HG02840 (cell line): ENCODE measurements around the gene SLC25A39.
"Not testable (repeated sequence)": the region's sequence is repeated elsewhere in the genome, so short reads cannot be mapped to it uniquely, and the experiment has no call there.

ENCODE experiments used
- ATAC-seq: cut with Tn5 transposase; IDR thresholded peaks from one replicate; pipeline ENCODE4 v1.9.1; 2021; ENCODE audit warnings: mild to moderate bottlenecking, moderate library complexity, moderate number of reproducible peaks; ENCODE audit not compliant: unreplicated experiment, low FRiP score

The SLC25A39 gene

DNA sequence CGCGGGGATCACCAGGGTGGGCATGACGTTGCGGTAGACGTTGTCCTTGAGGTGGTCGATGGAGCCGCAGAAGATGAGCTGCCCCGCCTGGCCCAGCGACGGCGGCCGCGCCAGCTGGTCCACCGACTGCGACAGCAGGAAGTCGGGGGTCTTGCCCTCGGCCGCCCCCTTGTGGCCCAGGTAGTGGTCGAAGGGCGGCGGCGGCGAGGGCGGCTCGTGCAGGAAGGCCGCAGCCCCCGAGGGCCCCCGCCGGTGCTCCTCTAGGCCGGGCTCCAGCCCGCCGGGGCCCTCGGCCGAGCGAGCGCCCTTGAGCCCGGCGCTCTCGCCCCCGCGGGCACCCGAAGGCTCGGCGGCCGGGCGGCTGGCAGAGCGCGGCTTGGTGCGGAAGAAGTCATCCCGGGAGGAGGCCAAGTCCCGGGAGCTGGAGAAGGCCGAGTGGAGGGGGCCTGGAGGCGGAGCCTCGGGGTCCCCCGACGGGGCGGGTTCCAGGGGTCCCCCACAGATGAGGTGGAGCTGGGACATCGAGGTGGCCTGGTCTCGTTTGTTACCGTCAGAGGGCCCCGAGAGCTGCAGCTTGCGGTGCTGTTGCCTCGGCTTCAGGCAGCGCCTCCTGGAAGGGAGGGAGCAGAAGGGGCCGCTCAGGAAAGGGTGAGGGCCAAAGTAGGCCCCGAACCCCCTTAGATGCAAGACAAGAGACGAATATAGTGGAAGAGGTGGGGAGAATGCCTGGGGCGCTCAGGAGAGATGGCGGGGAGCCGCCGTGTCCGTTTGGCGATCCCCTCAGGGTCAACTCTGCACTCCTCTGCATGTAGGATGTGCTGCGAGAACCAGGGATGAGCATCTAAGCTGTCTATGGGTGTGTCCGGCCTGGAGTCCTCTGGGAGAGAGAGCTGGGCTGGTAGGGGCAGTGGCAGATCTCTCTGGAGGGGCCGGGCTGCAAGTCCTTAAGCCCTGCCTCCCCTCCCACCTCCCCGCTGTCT lies 30.2 kb upstream of the SLC25A39 start:
- no peak for ATAC-seq

DNA sequence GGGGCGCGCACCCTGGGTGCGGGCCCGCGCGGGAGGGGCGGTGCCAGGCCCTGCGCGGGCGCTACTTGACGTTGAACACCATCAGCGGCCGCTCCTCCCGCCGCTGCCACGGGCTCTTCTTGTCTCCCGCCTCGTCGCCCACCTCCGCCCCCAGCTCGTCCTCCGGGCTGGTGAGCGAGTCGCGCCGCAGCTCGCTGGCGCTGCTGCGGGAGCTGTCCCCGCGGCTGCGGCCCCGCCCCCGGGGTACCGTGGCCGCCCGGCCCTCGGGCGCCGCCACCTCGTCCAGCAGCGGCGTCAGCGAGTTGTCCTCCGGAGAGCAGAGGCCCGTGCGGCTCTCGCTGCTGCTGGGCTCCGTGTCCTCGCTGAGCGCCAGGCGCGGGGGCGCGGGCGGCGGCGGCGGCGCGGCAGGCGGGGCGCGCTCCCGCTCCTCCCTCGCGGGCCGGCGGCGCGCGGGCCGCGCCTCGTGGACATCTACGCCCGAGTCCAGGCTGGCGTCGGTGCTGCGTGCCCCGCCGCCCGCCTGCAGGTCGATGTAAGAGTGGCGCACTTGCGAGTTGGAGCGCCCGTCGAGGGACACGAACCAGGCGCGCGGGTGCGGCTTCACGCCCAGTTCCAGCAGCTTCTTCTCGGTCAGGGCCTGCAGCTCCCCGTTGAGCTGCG lies 29.2 kb upstream of the SLC25A39 start:
- no peak for ATAC-seq

DNA sequence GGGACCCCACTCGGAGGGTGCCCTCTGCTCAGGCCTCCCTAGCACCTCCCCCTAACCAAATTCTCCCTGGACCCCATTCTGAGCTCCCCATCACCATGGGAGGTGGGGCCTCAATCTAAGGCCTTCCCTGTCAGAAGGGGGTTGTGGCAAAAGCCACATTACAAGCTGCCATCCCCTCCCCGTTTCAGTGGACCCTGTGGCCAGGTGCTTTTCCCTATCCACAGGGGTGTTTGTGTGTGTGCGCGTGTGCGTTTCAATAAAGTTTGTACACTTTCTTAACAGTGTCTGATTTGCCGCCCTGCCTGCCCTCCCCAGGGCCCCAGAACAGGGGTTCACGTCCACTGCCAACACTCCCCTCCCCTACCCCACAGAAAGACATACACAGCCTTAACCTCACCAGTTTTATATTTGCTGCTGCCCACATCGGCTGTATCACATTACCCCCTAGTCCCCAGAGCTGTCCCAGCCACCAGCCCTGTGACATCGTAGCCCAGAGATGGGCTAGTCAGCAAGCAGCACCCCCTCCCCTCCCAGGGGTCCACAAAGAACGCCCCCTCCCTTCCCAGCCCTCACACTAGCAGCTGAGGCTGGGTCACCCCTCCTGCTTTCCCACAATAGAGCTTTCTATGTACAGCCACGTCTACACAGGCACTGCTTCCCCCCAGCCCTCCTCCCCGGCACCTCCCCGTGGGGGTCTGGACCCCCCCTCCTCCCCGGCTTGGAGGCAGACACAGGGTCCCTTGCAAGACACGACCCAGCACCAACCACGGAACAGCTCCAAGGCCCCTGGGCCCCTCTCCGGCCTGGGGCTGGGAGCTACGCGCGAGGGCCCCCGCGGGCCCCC lies 28.4 kb upstream of the SLC25A39 start:
- ATAC-seq: no peak

DNA sequence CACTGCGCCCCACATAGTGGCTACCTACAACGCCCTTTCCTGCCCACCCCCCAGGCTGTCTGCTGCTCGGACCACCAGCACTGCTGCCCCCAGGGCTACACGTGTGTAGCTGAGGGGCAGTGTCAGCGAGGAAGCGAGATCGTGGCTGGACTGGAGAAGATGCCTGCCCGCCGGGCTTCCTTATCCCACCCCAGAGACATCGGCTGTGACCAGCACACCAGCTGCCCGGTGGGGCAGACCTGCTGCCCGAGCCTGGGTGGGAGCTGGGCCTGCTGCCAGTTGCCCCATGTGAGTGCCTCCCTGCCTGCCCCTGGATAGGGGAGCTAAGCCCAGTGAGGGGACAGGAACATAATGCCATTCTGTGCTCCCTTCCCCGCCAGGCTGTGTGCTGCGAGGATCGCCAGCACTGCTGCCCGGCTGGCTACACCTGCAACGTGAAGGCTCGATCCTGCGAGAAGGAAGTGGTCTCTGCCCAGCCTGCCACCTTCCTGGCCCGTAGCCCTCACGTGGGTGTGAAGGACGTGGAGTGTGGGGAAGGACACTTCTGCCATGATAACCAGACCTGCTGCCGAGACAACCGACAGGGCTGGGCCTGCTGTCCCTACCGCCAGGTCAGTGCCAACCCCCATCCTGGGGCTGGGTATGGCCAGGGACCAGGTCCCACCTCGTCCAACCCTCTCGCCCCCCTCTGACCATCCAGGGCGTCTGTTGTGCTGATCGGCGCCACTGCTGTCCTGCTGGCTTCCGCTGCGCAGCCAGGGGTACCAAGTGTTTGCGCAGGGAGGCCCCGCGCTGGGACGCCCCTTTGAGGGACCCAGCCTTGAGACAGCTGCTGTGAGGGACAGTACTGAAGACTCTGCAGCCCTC lies 27.6 kb upstream of the SLC25A39 start:
- ATAC-seq: no peak

DNA sequence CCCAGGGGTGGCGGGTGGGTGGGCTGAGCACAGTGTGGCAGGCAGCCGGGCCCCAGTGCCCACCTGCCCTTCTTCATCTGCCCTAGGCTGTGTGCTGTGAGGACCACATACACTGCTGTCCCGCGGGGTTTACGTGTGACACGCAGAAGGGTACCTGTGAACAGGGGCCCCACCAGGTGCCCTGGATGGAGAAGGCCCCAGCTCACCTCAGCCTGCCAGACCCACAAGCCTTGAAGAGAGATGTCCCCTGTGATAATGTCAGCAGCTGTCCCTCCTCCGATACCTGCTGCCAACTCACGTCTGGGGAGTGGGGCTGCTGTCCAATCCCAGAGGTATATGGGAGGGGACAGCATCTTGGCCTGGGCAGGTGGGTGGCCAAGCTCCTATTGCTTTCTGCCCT lies 26.8 kb upstream of the SLC25A39 start:
- no peak for ATAC-seq

DNA sequence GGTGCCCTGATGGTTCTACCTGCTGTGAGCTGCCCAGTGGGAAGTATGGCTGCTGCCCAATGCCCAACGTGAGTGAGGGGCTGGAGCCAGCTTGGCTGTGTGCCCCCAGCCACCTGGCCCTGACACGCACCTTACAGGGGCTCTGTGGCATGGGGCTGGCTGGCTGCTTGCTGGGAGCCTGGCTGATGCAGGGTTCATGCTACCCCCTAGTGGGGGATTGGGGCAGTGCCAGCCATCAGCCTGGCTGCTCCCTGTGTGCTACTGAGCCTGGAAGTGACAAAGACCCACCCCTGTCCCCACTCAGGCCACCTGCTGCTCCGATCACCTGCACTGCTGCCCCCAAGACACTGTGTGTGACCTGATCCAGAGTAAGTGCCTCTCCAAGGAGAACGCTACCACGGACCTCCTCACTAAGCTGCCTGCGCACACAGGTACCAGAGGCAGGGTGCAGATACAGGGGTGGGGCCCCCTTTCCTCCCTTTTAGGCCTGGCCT lies 26.2 kb upstream of the SLC25A39 start:
- no peak for ATAC-seq

DNA sequence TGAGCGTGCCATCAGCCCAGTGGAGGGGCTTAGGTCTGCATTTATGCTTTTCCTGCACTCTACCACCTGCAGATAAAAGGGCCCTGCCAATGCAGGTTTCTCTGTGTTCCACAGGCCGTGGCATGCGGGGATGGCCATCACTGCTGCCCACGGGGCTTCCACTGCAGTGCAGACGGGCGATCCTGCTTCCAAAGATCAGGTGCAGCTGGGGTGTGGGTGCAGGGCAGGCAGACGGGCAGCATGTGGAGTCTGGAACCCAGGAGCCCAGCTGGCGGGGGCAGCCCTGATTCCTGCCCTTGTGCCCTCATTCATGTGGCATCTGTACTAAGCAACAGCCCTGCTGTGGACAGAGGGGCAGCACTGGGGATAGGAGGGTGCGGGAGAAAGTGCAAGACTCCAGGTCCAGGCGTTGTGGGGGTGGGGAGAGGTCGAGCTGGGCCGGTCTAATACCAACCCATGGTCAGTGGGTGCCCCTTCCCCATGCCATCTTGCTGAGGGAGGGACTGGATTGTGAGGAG lies 25.0 kb upstream of the SLC25A39 start:
- ATAC-seq: no peak

DNA sequence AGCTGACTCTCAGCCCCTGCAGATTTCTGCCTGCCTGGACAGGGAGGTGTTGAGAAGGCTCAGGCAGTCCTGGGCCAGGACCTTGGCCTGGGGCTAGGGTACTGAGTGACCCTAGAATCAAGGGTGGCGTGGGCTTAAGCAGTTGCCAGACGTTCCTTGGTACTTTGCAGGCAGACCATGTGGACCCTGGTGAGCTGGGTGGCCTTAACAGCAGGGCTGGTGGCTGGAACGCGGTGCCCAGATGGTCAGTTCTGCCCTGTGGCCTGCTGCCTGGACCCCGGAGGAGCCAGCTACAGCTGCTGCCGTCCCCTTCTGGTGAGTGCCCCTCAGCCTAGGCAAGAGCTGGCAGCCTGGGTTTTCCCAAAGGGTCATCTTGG lies 24.4 kb upstream of the SLC25A39 start:
- ATAC-seq: no peak

DNA sequence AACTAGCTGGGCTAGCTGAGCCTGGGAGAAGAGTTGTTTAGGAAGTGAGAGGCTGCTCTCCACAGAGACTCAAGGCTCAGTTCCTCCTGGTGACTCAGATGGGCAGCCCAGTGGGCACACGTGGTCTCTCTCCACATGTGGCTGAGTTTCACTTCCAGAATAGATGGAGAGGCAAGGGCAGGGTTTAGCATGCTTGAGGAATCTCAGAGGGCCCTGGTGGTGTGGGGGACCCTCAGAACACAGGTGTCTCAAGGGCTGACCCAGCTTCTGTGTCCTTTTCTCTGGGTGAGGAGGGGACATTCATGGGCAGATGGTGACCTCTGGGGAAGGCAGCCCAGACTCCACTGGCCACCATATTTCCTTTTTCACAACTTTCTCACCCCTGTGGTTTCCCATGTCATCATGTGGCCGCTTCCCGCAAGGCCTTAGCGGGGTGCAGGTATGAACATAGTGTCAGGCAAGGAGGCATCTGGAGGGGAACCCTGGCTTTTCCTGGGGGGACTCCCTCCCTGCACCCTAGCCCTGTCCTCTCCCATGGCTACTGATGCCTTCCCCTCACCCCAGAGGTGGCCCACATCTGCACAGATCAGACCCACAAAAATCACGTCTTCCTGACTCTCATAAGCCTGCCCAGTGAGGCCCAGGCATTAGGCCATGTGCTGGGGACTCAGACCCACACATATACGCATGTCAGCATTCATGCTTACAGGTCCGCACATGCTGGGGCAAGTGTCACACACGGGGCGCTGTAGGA lies 23.8 kb upstream of the SLC25A39 start:
- ATAC-seq: peak; percentile 38

DNA sequence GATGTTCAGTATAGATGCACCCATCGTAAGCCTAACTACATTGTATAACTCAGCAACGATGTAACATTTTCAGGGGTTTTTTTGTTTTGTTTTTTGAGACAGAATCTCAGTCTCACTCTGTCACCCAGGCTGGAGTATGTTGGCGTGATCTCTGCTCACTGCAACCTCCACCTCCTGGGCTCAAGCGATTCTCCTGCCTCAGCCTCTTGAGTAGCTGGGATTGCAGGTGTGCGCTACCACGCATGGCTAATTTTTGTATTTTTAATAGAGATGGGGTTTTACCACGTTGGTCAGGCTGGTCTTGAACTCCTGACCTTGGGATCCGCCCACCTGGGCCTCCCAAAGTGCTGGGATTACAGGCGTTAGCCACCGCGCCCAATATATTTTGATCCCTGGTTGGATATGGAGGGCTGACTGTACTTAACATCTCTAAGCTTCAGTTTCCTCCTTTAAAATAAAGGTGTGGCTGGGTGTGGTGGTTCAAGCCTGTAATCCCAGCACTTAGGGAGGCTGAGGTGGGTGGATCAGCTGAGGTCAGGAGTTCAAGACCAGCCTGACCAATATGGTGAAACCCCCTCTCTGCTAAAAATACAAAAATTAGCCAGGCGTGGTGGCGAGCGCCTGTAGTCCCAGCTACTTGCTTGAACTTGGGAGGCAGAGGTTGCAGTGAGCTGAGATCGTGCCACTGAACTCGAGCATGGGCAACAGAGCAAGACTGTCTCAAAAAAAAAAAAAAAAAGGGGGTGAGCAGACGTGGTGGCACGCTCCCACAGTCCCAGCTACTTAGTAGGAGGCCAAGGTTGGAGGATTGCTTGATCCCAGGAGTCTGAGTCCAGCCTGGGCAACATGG lies 22.8 kb upstream of the SLC25A39 start:
- not testable (repeated sequence) for ATAC-seq

DNA sequence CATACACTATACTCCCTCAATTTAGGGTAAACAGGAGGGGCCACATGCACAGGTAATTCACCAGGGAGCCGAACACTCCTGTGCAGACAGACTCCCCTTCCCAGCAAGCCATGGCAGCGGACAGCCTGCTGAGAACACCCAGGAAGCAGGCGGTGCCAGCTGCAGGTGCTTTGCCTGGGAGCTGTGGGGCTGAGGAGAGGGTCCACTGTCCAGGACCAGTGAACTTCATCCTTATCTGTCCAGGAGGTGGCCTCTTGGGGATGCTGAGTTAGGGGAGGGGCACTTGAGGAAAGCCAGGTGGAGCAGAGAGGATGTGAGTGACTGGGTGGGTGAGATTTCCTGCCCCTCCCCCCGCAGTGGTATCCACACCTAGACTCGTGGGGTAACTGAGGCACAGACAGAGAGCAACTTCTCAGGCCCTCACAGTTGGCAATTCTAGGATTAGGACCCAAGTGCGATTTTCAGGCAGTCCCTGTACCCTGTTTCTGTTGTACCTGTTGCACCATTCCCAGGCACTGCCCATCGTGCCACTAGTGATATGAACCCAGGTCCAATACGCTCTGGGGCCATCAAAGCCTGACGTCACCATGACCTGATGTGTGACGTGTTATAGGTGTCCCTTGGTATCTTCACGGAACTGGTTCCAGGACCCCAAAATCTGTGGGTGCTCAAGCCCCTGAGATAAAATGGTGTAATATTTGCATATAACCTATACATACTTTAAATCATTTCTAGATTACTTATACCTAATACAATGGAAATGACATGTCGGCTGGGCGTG lies 21.6 kb upstream of the SLC25A39 start:
- ATAC-seq: no peak

DNA sequence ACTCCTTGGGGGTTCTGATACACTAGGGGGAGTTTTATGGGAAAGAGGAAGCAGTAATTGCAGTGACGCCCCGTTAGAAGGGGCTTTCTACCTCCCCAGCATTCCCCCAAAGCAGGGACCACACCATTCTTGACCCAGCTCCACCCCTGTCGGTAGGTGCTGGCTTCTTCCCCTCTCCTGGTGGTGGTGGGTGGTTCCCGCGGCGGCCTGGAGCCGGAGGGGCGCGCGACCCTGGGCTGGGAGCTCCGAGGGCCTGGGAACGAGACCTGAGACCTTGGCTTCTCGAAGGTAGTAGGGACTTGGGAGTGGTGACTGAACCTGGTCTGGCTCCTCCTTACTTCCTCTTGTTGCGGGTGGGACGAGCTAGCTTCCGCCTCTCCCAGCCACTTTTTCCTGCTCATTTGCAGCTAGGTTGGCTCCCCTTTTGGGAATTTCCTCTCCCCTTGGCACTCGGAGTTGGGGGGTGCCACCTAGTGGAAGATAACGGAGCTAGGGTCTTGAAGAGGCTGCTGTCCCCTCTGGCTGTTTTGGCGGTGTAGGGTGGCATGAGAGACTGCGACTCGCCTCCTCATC lies 20.9 kb upstream of the SLC25A39 start:
- ATAC-seq: peak; percentile 2

DNA sequence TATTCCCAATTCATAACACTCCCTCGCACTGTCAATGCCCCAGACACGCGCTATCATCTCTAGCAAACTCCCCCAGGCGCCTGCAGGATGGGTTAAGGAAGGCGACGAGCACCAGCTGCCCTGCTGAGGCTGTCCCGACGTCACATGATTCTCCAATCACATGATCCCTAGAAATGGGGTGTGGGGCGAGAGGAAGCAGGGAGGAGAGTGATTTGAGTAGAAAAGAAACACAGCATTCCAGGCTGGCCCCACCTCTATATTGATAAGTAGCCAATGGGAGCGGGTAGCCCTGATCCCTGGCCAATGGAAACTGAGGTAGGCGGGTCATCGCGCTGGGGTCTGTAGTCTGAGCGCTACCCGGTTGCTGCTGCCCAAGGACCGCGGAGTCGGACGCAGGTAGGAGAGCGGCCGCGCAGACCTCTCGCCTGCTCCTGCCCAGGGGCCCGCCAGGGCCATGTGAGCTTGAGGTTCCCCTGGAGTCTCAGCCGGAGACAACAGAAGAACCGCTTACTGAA lies 20.4 kb upstream of the SLC25A39 start, which contains the start of gene GRN:
Gene GRN, plus strand, starts transcription at position 364 of the 515 bp plus-strand sequence. CDS start 3,863 bp downstream, outside the sequence.
- peak; percentile 63 for ATAC-seq

DNA sequence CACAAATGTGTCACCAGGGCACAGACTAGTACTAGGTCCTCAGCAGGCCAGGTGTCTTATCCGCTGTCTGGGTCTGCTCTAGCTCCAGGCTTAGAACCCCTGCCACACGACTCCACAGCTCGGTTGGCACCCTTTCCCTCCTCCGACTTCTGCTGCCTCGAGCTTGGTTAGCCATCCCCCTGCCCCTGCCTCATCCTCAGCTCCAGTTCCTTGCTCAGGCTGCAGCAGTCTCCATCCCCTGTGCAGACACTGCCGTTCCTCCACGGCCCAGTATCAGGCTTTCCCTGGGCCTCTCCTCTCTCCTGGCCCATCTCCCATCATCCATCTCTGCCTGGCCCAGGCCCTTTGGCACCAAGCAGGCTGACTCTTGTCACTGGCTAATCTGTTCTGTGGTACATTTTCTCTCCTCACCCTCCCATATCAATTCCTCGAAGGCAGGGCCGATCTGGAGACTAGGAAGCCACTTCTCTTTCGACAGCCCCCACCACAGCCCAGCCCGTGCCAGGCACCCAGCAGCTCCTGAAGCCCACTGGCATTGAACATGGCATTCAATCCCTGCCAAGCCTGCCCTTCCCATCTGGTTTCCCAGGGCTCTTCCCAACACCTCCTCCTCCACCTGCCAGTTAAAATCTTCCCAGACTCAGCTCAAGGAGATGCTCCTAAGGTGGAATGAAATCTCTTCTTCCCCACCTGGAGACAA lies 19.0 kb upstream of the SLC25A39 start:
- no peak for ATAC-seq

DNA sequence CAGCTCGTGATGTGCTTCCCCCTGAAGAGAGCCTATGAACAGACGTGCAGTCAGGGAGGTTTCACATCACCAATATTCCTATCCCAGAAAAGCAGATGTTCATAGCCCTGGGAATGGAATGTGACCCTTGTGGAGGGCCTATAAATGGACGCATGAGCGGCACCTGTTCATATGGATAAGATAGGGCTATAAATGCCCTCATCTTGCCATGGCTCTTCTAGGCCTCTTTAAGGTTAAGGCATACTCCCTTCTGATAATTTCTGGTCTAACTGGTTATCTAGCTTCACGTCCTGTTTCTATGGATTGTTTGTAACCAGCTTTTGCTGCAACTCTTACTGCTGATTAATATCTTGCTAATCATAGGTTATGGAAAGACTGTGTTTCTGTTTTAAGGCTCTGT lies 15.9 kb upstream of the SLC25A39 start:
- ATAC-seq: not testable (repeated sequence)

DNA sequence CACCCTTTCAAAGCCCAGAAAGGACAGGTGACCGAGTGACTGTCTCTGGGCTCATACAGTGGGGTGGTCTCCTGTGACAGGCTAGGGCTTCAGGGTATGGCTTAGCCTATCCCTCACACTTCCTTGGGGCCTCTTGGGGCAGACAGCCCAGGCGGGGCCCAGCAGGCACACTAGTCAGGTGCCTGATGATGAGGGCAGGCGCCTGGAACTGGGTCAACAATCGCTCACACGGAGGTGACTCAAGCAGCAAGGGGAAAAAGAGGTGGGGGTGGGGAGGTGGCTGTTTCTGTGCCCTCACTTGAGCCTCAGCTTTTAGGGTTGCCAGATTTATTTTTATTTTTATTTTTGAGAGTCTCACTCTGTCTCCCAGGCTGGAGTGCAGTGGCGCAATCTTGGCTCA lies 14.1 kb upstream of the SLC25A39 start:
- no peak for ATAC-seq
